HepG2 (cell line): Measurements from ENCODE around the gene ASB7. TPM values are rescaled to one million over a fixed set of nuclear protein-coding genes. Genes with fewer than 3 reads are reported as not detected.

Experiments
- ATAC-seq: fragments of 200-7000 bp; cut with Tn5 transposase; 3 replicates; pipeline ENCODE4 v1.9.1; 2020; ENCODE audit warnings: mild to moderate bottlenecking, moderate library complexity
- BruUV-seq: library from RNA; stranded (reverse); fragments of 400-500 nt; replicated peaks from 2 replicates; lab custom pipeline; 2021; lab: Mats Ljungman, UMichigan
- CTCF ChIA-PET: fragments of 300-600 bp; formaldehyde crosslinking; extraction: SDS; loops from one replicate; lab custom pipeline; 2021; ENCODE audit warnings: low total read pairs, inconsistent platforms, low intra/inter-chr PET ratio; lab: Yijun Ruan, JAX
- POLR2A ChIA-PET: fragments of 350-600 bp; sonication (Branson Sonifier 250); formaldehyde crosslinking; loops from one replicate; lab custom pipeline; 2020; ENCODE audit warnings: antibody characterized with exemption, inconsistent platforms; lab: Yijun Ruan, JAX
- DNase-seq: peaks from one replicate; pipeline ENCODE4 v3.0.0-alpha.2; 2015; ENCODE audit warnings: low spot score
- FAIRE-seq: peaks from 3 replicates; lab custom pipeline; 2011; peaks lifted over from hg19 to GRCh38; lab: Jason Lieb, UNC
- H2AFZ ChIP-seq: one replicate; pipeline ENCODE4 v1.6.1; 2011; ENCODE audit warnings: low read length, inconsistent platforms
- H3K27ac ChIP-seq: fragments of 300-600 bp; 3 replicates; pipeline ENCODE4 v1.8.0; 2011; ENCODE audit warnings: mixed run types, mild to moderate bottlenecking, mixed read lengths, low read length, inconsistent platforms; ENCODE audit not compliant: insufficient read depth; ENCODE audit errors: extremely low read length
- H3K27me3 ChIP-seq, 2 experiments: fragments of 200-600 bp in 1 of 2; 2 replicates in 1 of 2; 3 replicates in 1 of 2; pipeline versions ENCODE4 v1.6.0 to v1.8.0; 2011; ENCODE audit warnings: low read length in 2 of 2, mild to moderate bottlenecking in 2 of 2, moderate library complexity in 2 of 2, inconsistent platforms in 1 of 2; ENCODE audit not compliant: insufficient read depth in 2 of 2, control insufficient read depth in 1 of 2
- H3K36me3 ChIP-seq, 2 experiments: fragments of 200-600 bp in 1 of 2; replicated peaks in 1 of 2; 2 replicates in 1 of 2; 3 replicates in 1 of 2; pipeline versions ENCODE4 v1.5.1 to v1.8.0; 2011; ENCODE audit warnings: low read length in 2 of 2, inconsistent platforms in 1 of 2; ENCODE audit not compliant: insufficient read depth in 2 of 2, control insufficient read depth in 1 of 2
- H3K4me1 ChIP-seq: 2 replicates; pipeline ENCODE4 v1.5.1; 2012; ENCODE audit warnings: low read length, inconsistent platforms; ENCODE audit not compliant: insufficient read depth
- H3K4me2 ChIP-seq: 2 replicates; pipeline ENCODE4 v1.6.0; 2011; ENCODE audit warnings: low read depth, low read length, inconsistent platforms
- H3K4me3 ChIP-seq, 3 experiments: fragments of 200-600 bp in 1 of 3; sonication (generic), shearing (Covaris generic) in 1 of 3; replicated peaks in 1 of 3; 2 replicates each; pipeline ENCODE4 v1.5.1; 2011 to 2016; ENCODE audit warnings: low read length in 3 of 3, inconsistent platforms in 2 of 3, low read depth in 2 of 3, mild to moderate bottlenecking in 2 of 3, control low read depth in 1 of 3, mixed read lengths in 1 of 3; ENCODE audit not compliant: insufficient read depth in 1 of 3
- H3K79me2 ChIP-seq: one replicate; pipeline ENCODE4 v1.6.1; 2011; ENCODE audit warnings: low read length, inconsistent platforms; ENCODE audit not compliant: insufficient read depth
- H3K9ac ChIP-seq: 2 replicates; pipeline ENCODE4 v1.6.0; 2011; ENCODE audit warnings: mild to moderate bottlenecking, low read depth, low read length, inconsistent platforms; ENCODE audit not compliant: insufficient read depth
- H3K9me3 ChIP-seq: 2 replicates; pipeline ENCODE4 v1.5.1; 2012; ENCODE audit warnings: mild to moderate bottlenecking, low read length
- H4K20me1 ChIP-seq: 2 replicates; pipeline ENCODE4 v1.6.0; 2011; ENCODE audit warnings: inconsistent platforms, mild to moderate bottlenecking, low read length, moderate library complexity; ENCODE audit not compliant: insufficient read depth
- FOXP4 ChIP-seq: sonication (generic); formaldehyde crosslinking; IDR thresholded peaks from 2 replicates; pipeline ENCODE4 v1.4.0; 2020; ENCODE audit warnings: missing genetic modification reagents
- HMGXB4 ChIP-seq, 2 experiments: sonication (generic) in 1 of 2; formaldehyde crosslinking in 1 of 2; IDR thresholded peaks; 2 replicates each; pipeline versions ENCODE4 v1.4.0 to v1.6.1; 2018 to 2020; ENCODE audit warnings: missing genetic modification reagents in 2 of 2, borderline replicate concordance in 1 of 2, low read depth in 1 of 2, mild to moderate bottlenecking in 1 of 2, missing biosample characterization in 1 of 2
- HNF4A ChIP-seq: sonication (generic); formaldehyde crosslinking; IDR thresholded peaks from 2 replicates; pipeline ENCODE4 v1.4.0; 2020; ENCODE audit warnings: missing genetic modification reagents
- MED8 ChIP-seq: sonication (generic); formaldehyde crosslinking; IDR thresholded peaks from 2 replicates; pipeline ENCODE4 v1.8.1; 2023; ENCODE audit warnings: mild to moderate bottlenecking, missing genetic modification reagents; ENCODE audit not compliant: insufficient replicate concordance
- NFE2L2 ChIP-seq: fragments of 150-350 bp; IDR thresholded peaks from 2 replicates; pipeline ENCODE4 v1.6.1; 2014; ENCODE audit warnings: low read length
- PCBP1 ChIP-seq: fragments of 200-400 bp; formaldehyde crosslinking; IDR thresholded peaks from 2 replicates; pipeline ENCODE4 v1.6.1; 2017; ENCODE audit warnings: mild to moderate bottlenecking, low read depth, low read length, borderline replicate concordance
- PHF5A ChIP-seq: IDR thresholded peaks from one replicate; pipeline ENCODE4 v1.6.1; 2018; ENCODE audit warnings: low read depth, missing genetic modification reagents; ENCODE audit not compliant: unreplicated experiment
- ZBTB40 ChIP-seq, 2 experiments: fragments of 450-650 bp in 1 of 2; sonication (generic) in 1 of 2; formaldehyde crosslinking in 1 of 2; IDR thresholded peaks; 2 replicates each; pipeline versions ENCODE4 v1.6.1 to v1.8.0; 2016 to 2022; ENCODE audit warnings: antibody characterized with exemption in 1 of 2, mild to moderate bottlenecking in 1 of 2, missing genetic modification reagents in 1 of 2
- ZIK1 ChIP-seq: sonication (generic); formaldehyde crosslinking; IDR thresholded peaks from 2 replicates; pipeline ENCODE4 v1.5.0; 2020; ENCODE audit warnings: mild to moderate bottlenecking, low read depth, missing genetic modification reagents, borderline replicate concordance
- ZNF335 ChIP-seq: sonication (generic); formaldehyde crosslinking; IDR thresholded peaks from 2 replicates; pipeline ENCODE4 v1.4.0; 2020; ENCODE audit warnings: missing genetic modification reagents
- ZSCAN12 ChIP-seq: sonication (generic); formaldehyde crosslinking; IDR thresholded peaks from 2 replicates; pipeline ENCODE4 v1.9.0; 2021; ENCODE audit warnings: mild to moderate bottlenecking, missing genetic modification reagents
- WGBS: methylation state at CpG from one replicate; pipeline ENCODE4 v1.1.6; 2017; ENCODE audit warnings: low lambda C conversion rate; 5-methylcytosine and 5-hydroxymethylcytosine counted together
- in situ Hi-C: cut with HindIII; loops from 2 replicates; pipeline ENCODE4 v1.10.0; 2017; ENCODE audit warnings: low pct_unique_long_range_greater_than_20kb; ENCODE audit not compliant: extremely low pct_ligation_motif_present
- intact Hi-C: fragments of 100-400 bp; cut with micrococcal nuclease; formaldehyde crosslinking; loops from one replicate; pipeline ENCODE4 v1.10.0; 2022; ENCODE audit not compliant: unreplicated experiment
- polyA plus RNA-seq, 8 experiments: library from polyadenylated mRNA; depleted of rRNA in 3 of 8; stranded (reverse) in 7 of 8; unstranded in 1 of 8; fragments of >200 nt; fragmentation: Illumina TruSeq in 4 of 8; extraction: Trizol in 4 of 8; gene quantifications; 2 replicates each; pipeline versions ENCODE4 v1.2.1 to v1.2.3, GENCODE V29; 2011 to 2016; ENCODE audit warnings: low read depth in 4 of 8, missing spikeins in 1 of 8, mixed read lengths in 1 of 8; ENCODE audit not compliant: insufficient read depth in 1 of 8
- total RNA-seq, 5 experiments: library from RNA; depleted of rRNA; stranded (reverse); fragments of >200 nt; fragmentation: Illumina TruSeq; extraction: Trizol; gene quantifications; 2 replicates each; pipeline ENCODE4 v1.2.3, GENCODE V29; 2016; ENCODE audit warnings: low read depth in 1 of 5

ASB7 gene
- total and polyA plus RNA-seq, 2 of the 13 experiments (the other 11 are each of a cell fraction or from before 2014, with no cell fraction given): 7.7 to 12.1 TPM

- ATAC-seq (no peak), DNase-seq (no peak), FAIRE-seq (no peak)
- H3K27me3 ChIP-seq: peaks cover 2 to 4% of the 10 kb centered on the region in 2 experiments; a peak in 1 of 5 replicates
- no peak overlapping the region for H3K4me3 ChIP-seq
- H3K79me2 ChIP-seq: no peaks in the 10 kb centered on the region
- 38% methylated on average over 8 of the region's 13 CpGs for WGBS
- H4K20me1 ChIP-seq: no peaks in the 10 kb centered on the region
- H3K9ac ChIP-seq: no peak overlapping the region
- POLR2A ChIA-PET: no interaction called here
- in situ Hi-C loops (no loop called here), intact Hi-C loops (no loop called here)
- H3K27ac ChIP-seq: no peak overlapping the region
- CTCF ChIA-PET: no interaction called here
- no peaks in the 10 kb centered on the region for H3K4me1 ChIP-seq
- no peaks in the 10 kb centered on the region for H3K36me3 ChIP-seq
- no peak overlapping the region for H2AFZ ChIP-seq
- H3K4me2 ChIP-seq: no peak overlapping the region
- BruUV-seq: no TSS peak
- peaks cover 13% of the 10 kb centered on the region for H3K9me3 ChIP-seq
- TF ChIP-seq ZNF335 (CRISPR knock-in tag) (no peak), ZIK1 (no peak), ZSCAN12 (CRISPR knock-in tag) (no peak), ZBTB40 (IDR thresholded peaks at IDR 0.05) (no peak), ZBTB40 (CRISPR knock-in tag; IDR thresholded peaks at IDR 0.05) (no peak), NFE2L2 (no peak), HMGXB4 (CRISPR knock-in tag; IDR thresholded peaks at IDR 0.05; ENCODE audit: borderline replicate concordance in 1 of 2, low read depth in 1 of 2) (no peak), PHF5A (CRISPR knock-in tag) (no peak), PCBP1 (no peak), HNF4A (CRISPR knock-in tag) (no peak), MED8 (CRISPR knock-in tag) (no peak), FOXP4 (CRISPR knock-in tag) (no peak)
These were observed 86.2 kb downstream of the ASB7 start for GRCh38 chr15:100688549-100689120.
